ENCODE measurements around the gene RUNDC1. TPM values are rescaled to one million over a fixed set of nuclear protein-coding genes. Genes with fewer than 3 reads are reported as not detected.

The RUNDC1 gene
- total RNA-seq, 2 donors from 2014 or later, result 9.9 to 11.1 TPM

DNA sequence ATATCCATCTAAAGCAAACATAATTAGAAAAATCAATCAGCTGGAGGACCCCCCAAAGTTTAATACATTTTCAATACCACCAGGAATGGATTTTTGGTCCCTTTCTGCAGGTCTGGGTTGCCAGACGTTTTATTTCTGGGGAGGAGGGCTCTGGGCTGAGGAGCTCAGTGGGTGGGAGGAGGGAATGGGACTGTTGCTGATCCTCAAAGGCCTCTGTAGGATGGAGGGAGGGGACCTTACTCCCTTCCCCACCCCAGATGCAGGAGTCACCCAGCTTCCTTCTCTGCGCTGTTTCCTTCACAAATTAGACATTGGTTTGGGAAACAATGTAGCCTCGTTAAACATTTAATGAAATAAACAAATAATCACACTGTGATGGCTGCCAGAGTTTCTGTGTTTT lies 51.3 kb downstream of the RUNDC1 start:
- Histone ChIP-seq H3K27me3 (no peaks in the 10 kb centered on the region), H3K4me1 (no peaks in the 10 kb centered on the region), H3K4me3 (no peak overlapping the region), H3K9me3 (no peaks in the 10 kb centered on the region), H3K27ac (no peak overlapping the region), H3K36me3 (no peaks in the 10 kb centered on the region)
- no peak for DNase-seq (ENCODE audit: low spot score)
- TF ChIP-seq, protein P1, sequence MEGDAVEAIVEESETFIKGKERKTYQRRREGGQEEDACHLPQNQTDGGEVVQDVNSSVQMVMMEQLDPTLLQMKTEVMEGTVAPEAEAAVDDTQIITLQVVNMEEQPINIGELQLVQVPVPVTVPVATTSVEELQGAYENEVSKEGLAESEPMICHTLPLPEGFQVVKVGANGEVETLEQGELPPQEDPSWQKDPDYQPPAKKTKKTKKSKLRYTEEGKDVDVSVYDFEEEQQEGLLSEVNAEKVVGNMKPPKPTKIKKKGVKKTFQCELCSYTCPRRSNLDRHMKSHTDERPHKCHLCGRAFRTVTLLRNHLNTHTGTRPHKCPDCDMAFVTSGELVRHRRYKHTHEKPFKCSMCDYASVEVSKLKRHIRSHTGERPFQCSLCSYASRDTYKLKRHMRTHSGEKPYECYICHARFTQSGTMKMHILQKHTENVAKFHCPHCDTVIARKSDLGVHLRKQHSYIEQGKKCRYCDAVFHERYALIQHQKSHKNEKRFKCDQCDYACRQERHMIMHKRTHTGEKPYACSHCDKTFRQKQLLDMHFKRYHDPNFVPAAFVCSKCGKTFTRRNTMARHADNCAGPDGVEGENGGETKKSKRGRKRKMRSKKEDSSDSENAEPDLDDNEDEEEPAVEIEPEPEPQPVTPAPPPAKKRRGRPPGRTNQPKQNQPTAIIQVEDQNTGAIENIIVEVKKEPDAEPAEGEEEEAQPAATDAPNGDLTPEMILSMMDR (IDR thresholded peaks at IDR 0.05), result no peak

DNA sequence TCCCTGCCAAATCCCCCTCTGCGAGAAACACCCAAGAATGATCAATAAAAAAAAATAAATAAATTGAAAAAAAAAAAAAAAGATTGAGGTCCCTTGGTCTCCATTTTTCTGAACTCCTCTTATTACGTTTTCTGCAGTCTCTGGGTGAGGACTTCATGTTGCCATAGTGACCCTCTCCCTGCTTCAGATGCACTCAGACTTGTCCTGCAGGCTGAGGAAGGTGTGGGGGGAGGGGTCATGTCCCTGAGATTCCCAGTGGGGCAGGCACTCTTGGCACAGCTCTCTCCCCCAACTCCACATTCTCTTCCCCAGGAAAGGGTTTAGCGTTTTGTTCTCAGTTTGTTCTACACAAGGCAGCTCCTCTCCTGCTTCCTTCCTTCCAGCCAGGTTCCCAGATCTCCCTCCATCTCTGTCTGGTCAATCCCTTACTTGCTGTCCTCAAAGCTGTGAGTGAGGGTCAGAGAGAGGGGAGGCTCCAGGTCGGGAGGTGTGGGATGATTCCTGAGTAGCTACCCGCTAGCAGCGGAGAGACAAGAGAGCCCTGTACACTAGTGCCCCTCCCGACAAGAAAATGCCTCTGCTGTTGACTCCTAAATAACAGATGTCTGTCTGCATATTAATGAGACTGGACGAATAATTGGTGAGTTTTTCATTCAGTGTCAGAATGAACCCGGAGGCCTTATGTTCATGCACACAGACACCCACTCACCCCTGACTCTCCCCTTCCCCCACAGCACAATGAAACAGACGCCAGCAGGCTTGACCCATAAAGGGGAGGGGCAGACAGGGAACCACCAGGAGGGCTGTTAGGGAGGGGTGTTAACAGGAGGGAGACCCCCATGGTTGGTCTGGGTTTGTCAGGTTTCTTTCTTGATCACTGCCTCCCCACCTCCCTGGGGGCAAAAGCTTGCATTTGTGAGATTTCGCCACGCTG lies 53.9 kb downstream of the RUNDC1 start:
- Histone ChIP-seq H3K4me3 (no peak overlapping the region), H3K27me3 (no peaks in the 10 kb centered on the region), H3K4me1 (no peaks in the 10 kb centered on the region), H3K27ac (no peak overlapping the region), H3K9me3 (no peaks in the 10 kb centered on the region), H3K36me3 (no peaks in the 10 kb centered on the region)
- DNase-seq (ENCODE audit: low spot score), result no peak
- TF ChIP-seq, protein P1 (IDR thresholded peaks at IDR 0.05), result no peak

- Histone ChIP-seq H3K4me1 (no peaks in the 10 kb centered on the region), H3K27me3 (no peaks in the 10 kb centered on the region), H3K36me3 (no peaks in the 10 kb centered on the region), H3K4me3 (no peak overlapping the region), H3K27ac (no peak overlapping the region), H3K9me3 (no peaks in the 10 kb centered on the region)
- DNase-seq (ENCODE audit: low spot score), result no peak
- TF ChIP-seq, protein P1 (IDR thresholded peaks at IDR 0.05), result no peak
Observed at GRCh38 chr17:43034894-43035293, 54.5 kb downstream of the RUNDC1 start.

GRCh38 chr17:43039646-43040045 lies 59.3 kb downstream of the RUNDC1 start:
- TF ChIP-seq, protein P1 (IDR thresholded peaks at IDR 0.05), result no peak
- Histone ChIP-seq H3K36me3 (no peaks in the 10 kb centered on the region), H3K27me3 (no peaks in the 10 kb centered on the region), H3K4me3 (no peak overlapping the region), H3K27ac (no peak overlapping the region), H3K9me3 (no peaks in the 10 kb centered on the region), H3K4me1 (no peaks in the 10 kb centered on the region)
- DNase-seq (ENCODE audit: low spot score), result no peak

DNA sequence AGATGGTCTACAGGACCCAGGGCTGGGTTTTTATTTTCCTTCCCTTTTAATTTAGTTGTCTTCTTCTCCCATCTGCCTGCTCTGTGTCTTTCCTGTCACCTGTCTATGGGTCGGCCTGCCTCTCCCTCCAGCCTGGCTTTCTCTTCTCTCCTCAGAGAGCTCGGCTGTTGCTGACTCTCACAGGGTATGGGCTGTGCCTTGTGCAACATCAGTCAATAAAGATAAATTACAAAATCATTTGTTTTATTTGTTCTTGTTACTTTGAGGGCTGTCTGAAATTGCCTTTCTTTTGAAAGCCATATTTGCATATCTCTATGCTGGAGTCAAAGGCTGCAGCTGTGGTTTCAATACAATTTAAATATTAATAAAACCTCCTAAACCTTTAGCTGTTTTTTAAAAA lies 60.3 kb downstream of the RUNDC1 start:
- Histone ChIP-seq H3K36me3 (no peaks in the 10 kb centered on the region), H3K27me3 (no peaks in the 10 kb centered on the region), H3K9me3 (no peaks in the 10 kb centered on the region), H3K27ac (no peak overlapping the region), H3K4me3 (no peak overlapping the region), H3K4me1 (no peaks in the 10 kb centered on the region)
- no peak for DNase-seq (ENCODE audit: low spot score)
- TF ChIP-seq, protein P1 (IDR thresholded peaks at IDR 0.05), result no peak
